ENCODE measurements around the gene FSIP1.

Gene FSIP1

GRCh38 chr15:39584266-39584659, 198.4 kb downstream of the FSIP1 start:
- CTCF ChIA-PET, result interaction anchor here (1.1 to 5.5 kb wide), 3 partner anchors 173 to 281 kb away, joined by 3 to 51 read pairs (median 11); no protein-coding TSS in a partner anchor
- no peak for TF ChIP-seq CTCF (IDR thresholded peaks at IDR 0.05; ENCODE audit: insufficient read depth, low read length, missing control alignments)
- POLR2A ChIA-PET, result interaction anchor here (0.5 to 5.5 kb wide), 14 partner anchors 9 to 413 kb away, joined by 3 to 133 read pairs (median 3); no protein-coding TSS in a partner anchor
- peak overlapping the region; percentile 95 for H3K4me3 ChIP-seq (ENCODE audit: low read depth, low read length)
- peak; percentile 21 for DNase-seq (ENCODE audit: low read depth, low spot score)

GRCh38 chr15:39583596-39584265, 198.9 kb downstream of the FSIP1 start:
- peak overlapping the region; percentile 95 for H3K4me3 ChIP-seq (ENCODE audit: low read depth, low read length)
- DNase-seq (ENCODE audit: low read depth, low spot score), result peak; percentile 56
- ChIA-PET POLR2A (interaction anchor here (0.7 to 5.5 kb wide), 17 partner anchors 9 to 427 kb away, joined by 3 to 133 read pairs (median 4); no protein-coding TSS in a partner anchor), CTCF (interaction anchor here (1.1 to 5.5 kb wide), 3 partner anchors 174 to 281 kb away, joined by 3 to 51 read pairs (median 11); no protein-coding TSS in a partner anchor)
- peak; percentile 45 for TF ChIP-seq CTCF (IDR thresholded peaks at IDR 0.05; ENCODE audit: insufficient read depth, low read length, missing control alignments)

GRCh38 chr15:39582977-39583595, 199.6 kb downstream of the FSIP1 start:
- ChIA-PET POLR2A (interaction anchor here (0.6 to 5.5 kb wide), 23 partner anchors 8 to 876 kb away, joined by 3 to 133 read pairs (median 6); no protein-coding TSS in a partner anchor), CTCF (interaction anchor here (0.7 to 5.5 kb wide), 7 partner anchors 174 to 875 kb away, joined by 3 to 51 read pairs (median 7); no protein-coding TSS in a partner anchor)
- DNase-seq (ENCODE audit: low read depth, low spot score), result peak; percentile 14
- no peak for TF ChIP-seq CTCF (IDR thresholded peaks at IDR 0.05; ENCODE audit: insufficient read depth, low read length, missing control alignments)
- peak overlapping the region; percentile 95 for H3K4me3 ChIP-seq (ENCODE audit: low read depth, low read length)

- CTCF ChIA-PET, result interaction anchor here (0.7 to 5.5 kb wide), 7 partner anchors 175 to 875 kb away, joined by 3 to 51 read pairs (median 9); no protein-coding TSS in a partner anchor
- peak overlapping the region; percentile 95 for H3K4me3 ChIP-seq (ENCODE audit: low read depth, low read length)
- TF ChIP-seq CTCF (IDR thresholded peaks at IDR 0.05; ENCODE audit: insufficient read depth, low read length, missing control alignments), result no peak
- POLR2A ChIA-PET, result interaction anchor here (0.6 to 5.5 kb wide), 51 partner anchors 9 to 875 kb away, joined by 3 to 133 read pairs (median 5); no protein-coding TSS in a partner anchor
- peak; percentile 16 for DNase-seq (ENCODE audit: low read depth, low spot score)
These were observed 200.2 kb downstream of the FSIP1 start for GRCh38 chr15:39582286-39582976.

- CTCF ChIA-PET, result interaction anchor here (1.5 to 5.5 kb wide), 8 partner anchors 279 to 885 kb away, joined by 4 to 51 read pairs (median 6); no protein-coding TSS in a partner anchor
- peak; percentile 62 for TF ChIP-seq CTCF (IDR thresholded peaks at IDR 0.05; ENCODE audit: insufficient read depth, low read length, missing control alignments)
- peak; percentile 16 for DNase-seq (ENCODE audit: low read depth, low spot score)
- peak overlapping the region; percentile 95 for H3K4me3 ChIP-seq (ENCODE audit: low read depth, low read length)
- POLR2A ChIA-PET, result interaction anchor here (0.7 to 5.5 kb wide), 54 partner anchors 10 to 874 kb away, joined by 3 to 133 read pairs (median 6); no protein-coding TSS in a partner anchor
These were observed 200.8 kb downstream of the FSIP1 start for GRCh38 chr15:39581793-39582285.
